Stomach (tissue), 4 donors: Measurements from ENCODE around the gene RPL10.

Source experiments
- POLR2A ChIP-seq, 4 donors: fragments of 450-650 bp; IDR thresholded peaks; one replicate each; pipeline ENCODE4 v1.6.1; 2016; ENCODE audit warnings: antibody characterized with exemption in 4 of 4, control low read depth in 2 of 4, mild to moderate bottlenecking in 1 of 4, moderate library complexity in 1 of 4
- POLR2AphosphoS5 ChIP-seq, 3 donors: sonication (generic); formaldehyde crosslinking; IDR thresholded peaks; one replicate each; pipeline ENCODE4 v1.6.1; 2016; ENCODE audit warnings: antibody characterized with exemption in 3 of 3
- TF ChIP-seq, protein P1 (sequence below), 7 experiments: fragments of 450-650 bp in 4 of 7; fragments of 200-600 bp in 3 of 7; sonication (generic) in 3 of 7; IDR thresholded peaks; one replicate each; pipeline ENCODE4 v1.5.1; 2016 to 2019; ENCODE audit warnings: antibody characterized with exemption in 7 of 7, control low read depth in 2 of 7, mild to moderate bottlenecking in 1 of 7

DNA sequence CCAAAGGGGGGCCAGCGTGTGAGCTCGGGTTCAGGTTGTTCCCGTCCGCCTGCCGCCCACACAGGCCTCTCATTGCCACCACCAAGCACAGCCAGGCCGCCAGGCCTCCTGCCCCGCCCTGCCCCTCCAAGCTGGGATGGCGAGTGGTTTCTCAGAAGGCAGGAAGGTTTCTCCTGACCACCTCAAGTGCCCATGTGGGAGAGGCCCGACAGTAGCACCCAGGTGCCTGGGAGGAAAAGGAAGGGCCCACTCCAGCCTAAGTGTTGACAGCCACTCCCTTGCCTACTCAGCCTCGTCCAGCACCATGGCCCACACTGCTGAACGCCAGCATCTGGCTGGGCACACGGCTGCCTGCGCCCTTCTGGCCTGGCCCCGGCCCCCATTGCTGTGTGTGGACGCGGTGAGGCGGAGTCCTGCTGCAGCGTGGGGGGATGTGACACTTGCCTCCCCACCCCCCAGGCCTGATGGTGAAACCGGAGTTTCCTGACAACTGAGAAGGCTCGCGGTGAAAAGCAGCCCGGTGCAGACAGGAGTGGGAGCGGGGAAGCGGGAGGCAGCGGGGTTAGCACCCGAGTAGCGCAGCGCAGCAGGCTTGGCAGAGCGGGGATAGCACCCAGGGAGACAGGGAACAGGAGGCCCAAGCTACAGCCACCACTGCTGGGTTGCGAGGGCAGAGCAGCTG is 42.9 kb upstream of the RPL10 start:
- TF ChIP-seq POLR2A (IDR thresholded peaks at IDR 0.05) (no peak), POLR2AphosphoS5 (IDR thresholded peaks at IDR 0.05) (no peak)
- TF ChIP-seq, protein P1, sequence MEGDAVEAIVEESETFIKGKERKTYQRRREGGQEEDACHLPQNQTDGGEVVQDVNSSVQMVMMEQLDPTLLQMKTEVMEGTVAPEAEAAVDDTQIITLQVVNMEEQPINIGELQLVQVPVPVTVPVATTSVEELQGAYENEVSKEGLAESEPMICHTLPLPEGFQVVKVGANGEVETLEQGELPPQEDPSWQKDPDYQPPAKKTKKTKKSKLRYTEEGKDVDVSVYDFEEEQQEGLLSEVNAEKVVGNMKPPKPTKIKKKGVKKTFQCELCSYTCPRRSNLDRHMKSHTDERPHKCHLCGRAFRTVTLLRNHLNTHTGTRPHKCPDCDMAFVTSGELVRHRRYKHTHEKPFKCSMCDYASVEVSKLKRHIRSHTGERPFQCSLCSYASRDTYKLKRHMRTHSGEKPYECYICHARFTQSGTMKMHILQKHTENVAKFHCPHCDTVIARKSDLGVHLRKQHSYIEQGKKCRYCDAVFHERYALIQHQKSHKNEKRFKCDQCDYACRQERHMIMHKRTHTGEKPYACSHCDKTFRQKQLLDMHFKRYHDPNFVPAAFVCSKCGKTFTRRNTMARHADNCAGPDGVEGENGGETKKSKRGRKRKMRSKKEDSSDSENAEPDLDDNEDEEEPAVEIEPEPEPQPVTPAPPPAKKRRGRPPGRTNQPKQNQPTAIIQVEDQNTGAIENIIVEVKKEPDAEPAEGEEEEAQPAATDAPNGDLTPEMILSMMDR (IDR thresholded peaks at IDR 0.05) = no peak
